ENCODE measurements around the gene TNNT2.

The TNNT2 gene

GRCh38 chr1:201376464-201377374 is 761 bp downstream of the TNNT2 start:
- DNase-seq (ENCODE audit: low read depth in 2 of 2), result no peak

GRCh38 chr1:201376107-201376463 is 1.4 kb downstream of the TNNT2 start:
- no peak for DNase-seq (ENCODE audit: low read depth in 2 of 2)

- no peak for DNase-seq (ENCODE audit: low read depth in 2 of 2)
Measured at GRCh38 chr1:201375169-201375568, 2.3 kb downstream of the TNNT2 start.

GRCh38 chr1:201374364-201374763 is 3.1 kb downstream of the TNNT2 start:
- no peak for DNase-seq (ENCODE audit: low read depth in 2 of 2)

GRCh38 chr1:201371792-201372191 is 5.7 kb downstream of the TNNT2 start:
- DNase-seq (ENCODE audit: low read depth in 2 of 2), result no peak

GRCh38 chr1:201371276-201371675 is 6.2 kb downstream of the TNNT2 start:
- no peak for DNase-seq (ENCODE audit: low read depth in 2 of 2)

- DNase-seq (ENCODE audit: low read depth in 2 of 2), result no peak
Measured at GRCh38 chr1:201370500-201370899, 7.0 kb downstream of the TNNT2 start.

GRCh38 chr1:201369209-201369608 is 8.3 kb downstream of the TNNT2 start:
- no peak for DNase-seq (ENCODE audit: low read depth in 2 of 2)

GRCh38 chr1:201366696-201367095 is 10.8 kb downstream of the TNNT2 start:
- no peak for DNase-seq (ENCODE audit: low read depth in 2 of 2)

- no peak for DNase-seq (ENCODE audit: low read depth in 2 of 2)
Measured at GRCh38 chr1:201365251-201365650, 12.2 kb downstream of the TNNT2 start.

GRCh38 chr1:201364808-201365105 is 12.7 kb downstream of the TNNT2 start:
- DNase-seq (ENCODE audit: low read depth in 2 of 2), result no peak

- no peak for DNase-seq (ENCODE audit: low read depth in 2 of 2)
Measured at GRCh38 chr1:201363467-201363866, 14.0 kb downstream of the TNNT2 start.

GRCh38 chr1:201362906-201363305 is 14.6 kb downstream of the TNNT2 start:
- no peak for DNase-seq (ENCODE audit: low read depth in 2 of 2)

GRCh38 chr1:201361652-201362504 is 15.6 kb downstream of the TNNT2 start:
- peak; percentile 13 to 20 for DNase-seq (ENCODE audit: low read depth in 2 of 2)

GRCh38 chr1:201360901-201361651 is 16.4 kb downstream of the TNNT2 start:
- no peak for DNase-seq (ENCODE audit: low read depth in 2 of 2)

- DNase-seq (ENCODE audit: low read depth in 2 of 2), result no peak
Measured at GRCh38 chr1:201360486-201360885, 17.0 kb downstream of the TNNT2 start.

- no peak for DNase-seq (ENCODE audit: low read depth in 2 of 2)
Measured at GRCh38 chr1:201359873-201360210, 17.6 kb downstream of the TNNT2 start.

GRCh38 chr1:201359031-201359872 is 18.2 kb downstream of the TNNT2 start:
- no peak for DNase-seq (ENCODE audit: low read depth in 2 of 2)

GRCh38 chr1:201358596-201358995 is 18.9 kb downstream of the TNNT2 start:
- no peak for DNase-seq (ENCODE audit: low read depth in 2 of 2)

- DNase-seq (ENCODE audit: low read depth in 2 of 2), result no peak
Measured at GRCh38 chr1:201357636-201358348, 19.7 kb downstream of the TNNT2 start.

- DNase-seq (ENCODE audit: low read depth in 2 of 2), result no peak
Measured at GRCh38 chr1:201357211-201357610, 20.3 kb downstream of the TNNT2 start.
